Activated CD8-positive, alpha-beta T cell treated with anti-CD3 and anti-CD28 coated beads for 36 hours (primary cell): ENCODE measurements around the gene LACRT. TPM values are rescaled to one million over a fixed set of nuclear protein-coding genes. Genes with fewer than 3 reads are reported as not detected.

ENCODE experiments used
- ATAC-seq: fragments of 200-7000 bp; cut with Tn5 transposase; one replicate; pipeline ENCODE4 v1.10.0; 2021; ENCODE audit warnings: mild to moderate bottlenecking, moderate library complexity
- CTCF ChIA-PET: fragments of 350-600 bp; sonication (Branson Sonifier 250); formaldehyde crosslinking; loops from one replicate; lab custom pipeline; 2021; ENCODE audit warnings: antibody characterized with exemption; lab: Charles Lee
- POLR2A ChIA-PET: fragments of 350-600 bp; sonication (Branson Sonifier 250); formaldehyde crosslinking; loops from one replicate; lab custom pipeline; 2021; ENCODE audit warnings: antibody characterized with exemption; lab: Charles Lee
- DNase-seq: peaks from one replicate; pipeline ENCODE4 v3.0.0-alpha.2; 2020
- H3K27ac Mint-ChIP-seq: one replicate; pipeline ENCODE4 v1.8.0; 2021; ENCODE audit warnings: mild to moderate bottlenecking, mixed read lengths
- H3K27me3 Mint-ChIP-seq: one replicate; pipeline ENCODE4 v1.8.0; 2021; ENCODE audit warnings: mixed read lengths
- H3K36me3 Mint-ChIP-seq: one replicate; pipeline ENCODE4 v1.8.0; 2021; ENCODE audit warnings: low read depth, mixed read lengths
- H3K4me1 Mint-ChIP-seq: one replicate; pipeline ENCODE4 v1.8.0; 2021; ENCODE audit warnings: low read depth, mixed read lengths
- H3K4me3 Mint-ChIP-seq: one replicate; pipeline ENCODE4 v1.8.0; 2021; ENCODE audit warnings: mild to moderate bottlenecking, moderate library complexity, mixed read lengths
- H3K9me3 Mint-ChIP-seq: one replicate; pipeline ENCODE4 v1.8.0; 2021; ENCODE audit warnings: mixed read lengths
- intact Hi-C: fragments of 100-400 bp; cut with micrococcal nuclease; formaldehyde crosslinking; loops from one replicate; pipeline ENCODE4 v1.10.0; 2022
- total RNA-seq, 2 experiments: library from RNA; stranded (reverse); gene quantifications; one replicate each; pipeline ENCODE4 v1.2.3, GENCODE V29; 2021
- TF ChIP-seq, protein P1 (sequence below): fragments of 200-600 bp; IDR thresholded peaks from one replicate; pipeline ENCODE4 v1.8.0; 2022; ENCODE audit warnings: antibody characterized with exemption, mild to moderate bottlenecking

Gene LACRT, protein sequence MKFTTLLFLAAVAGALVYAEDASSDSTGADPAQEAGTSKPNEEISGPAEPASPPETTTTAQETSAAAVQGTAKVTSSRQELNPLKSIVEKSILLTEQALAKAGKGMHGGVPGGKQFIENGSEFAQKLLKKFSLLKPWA
- total RNA-seq: not detected

DNA sequence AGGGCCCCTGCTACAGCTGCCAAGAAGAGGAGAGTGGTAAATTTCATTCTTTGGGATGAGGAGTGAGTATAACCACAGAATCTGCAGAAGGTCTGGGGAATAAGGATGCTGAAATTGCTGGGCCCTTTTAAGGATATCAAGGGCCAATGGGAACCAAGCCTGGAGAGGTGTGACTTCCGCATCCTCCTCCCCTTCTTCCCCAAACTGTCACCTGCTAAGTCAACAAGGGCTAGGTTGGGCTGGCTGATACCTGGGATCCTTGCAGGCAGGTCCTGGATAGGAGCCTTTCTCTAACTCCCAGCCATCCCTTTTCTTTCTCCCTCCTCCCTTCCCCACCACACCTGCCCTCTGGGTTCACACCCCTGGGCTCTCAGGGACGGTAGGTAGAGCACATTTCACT is at the start of gene LACRT:
LACRT (minus strand) TSS at position 101 of the 400 bp plus-strand sequence; CDS start at position 47, 54 bp downstream.
- Mint-ChIP-seq H3K27me3 (peaks cover 15% of the 10 kb centered on the region), H3K4me3 (no peak within 1 kb of the TSS), H3K36me3 (no peaks in the 10 kb centered on the region), H3K9me3 (no peaks in the 10 kb centered on the region), H3K27ac (no peak within 1 kb of the TSS), H3K4me1 (peaks cover 3% of the 10 kb centered on the region)
- no peak for DNase-seq
- ChIA-PET POLR2A (no interaction called here), CTCF (interaction anchor here (0.9 kb wide), 1 partner anchor 55 kb away, joined by 3 read pairs; no protein-coding TSS in a partner anchor)
- TF ChIP-seq, protein P1, sequence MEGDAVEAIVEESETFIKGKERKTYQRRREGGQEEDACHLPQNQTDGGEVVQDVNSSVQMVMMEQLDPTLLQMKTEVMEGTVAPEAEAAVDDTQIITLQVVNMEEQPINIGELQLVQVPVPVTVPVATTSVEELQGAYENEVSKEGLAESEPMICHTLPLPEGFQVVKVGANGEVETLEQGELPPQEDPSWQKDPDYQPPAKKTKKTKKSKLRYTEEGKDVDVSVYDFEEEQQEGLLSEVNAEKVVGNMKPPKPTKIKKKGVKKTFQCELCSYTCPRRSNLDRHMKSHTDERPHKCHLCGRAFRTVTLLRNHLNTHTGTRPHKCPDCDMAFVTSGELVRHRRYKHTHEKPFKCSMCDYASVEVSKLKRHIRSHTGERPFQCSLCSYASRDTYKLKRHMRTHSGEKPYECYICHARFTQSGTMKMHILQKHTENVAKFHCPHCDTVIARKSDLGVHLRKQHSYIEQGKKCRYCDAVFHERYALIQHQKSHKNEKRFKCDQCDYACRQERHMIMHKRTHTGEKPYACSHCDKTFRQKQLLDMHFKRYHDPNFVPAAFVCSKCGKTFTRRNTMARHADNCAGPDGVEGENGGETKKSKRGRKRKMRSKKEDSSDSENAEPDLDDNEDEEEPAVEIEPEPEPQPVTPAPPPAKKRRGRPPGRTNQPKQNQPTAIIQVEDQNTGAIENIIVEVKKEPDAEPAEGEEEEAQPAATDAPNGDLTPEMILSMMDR: no peak
- intact Hi-C loops: no loop called here
- no peak for ATAC-seq

DNA sequence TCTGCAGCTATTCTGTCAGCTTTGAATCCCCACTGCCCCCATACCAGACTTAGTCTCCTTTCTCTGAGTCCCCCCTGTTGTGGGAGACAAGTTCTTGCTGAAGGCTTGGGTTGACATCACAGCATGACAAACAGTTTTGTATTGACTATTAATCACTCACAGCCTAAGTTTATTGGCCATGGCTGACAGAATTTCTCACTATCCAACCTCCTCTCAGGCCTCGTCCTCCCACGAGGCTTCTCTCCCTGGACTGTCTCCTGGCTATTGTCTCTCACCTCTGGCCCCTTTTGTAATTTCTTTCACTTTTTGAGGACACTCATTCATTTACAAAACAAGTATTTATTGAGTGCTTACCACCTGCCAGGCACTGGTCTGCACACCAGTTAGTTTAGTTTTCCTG is 48.7 kb upstream of the LACRT start:
- H3K36me3 Mint-ChIP-seq: no peaks in the 10 kb centered on the region
- no peaks in the 10 kb centered on the region for H3K4me1 Mint-ChIP-seq
- H3K9me3 Mint-ChIP-seq: no peaks in the 10 kb centered on the region
- TF ChIP-seq, protein P1: no peak
- ATAC-seq (no peak), DNase-seq (no peak)
- intact Hi-C loops: no loop called here
- POLR2A ChIA-PET: no interaction called here
- H3K4me3 Mint-ChIP-seq: no peak overlapping the region
- CTCF ChIA-PET: interaction anchor here (1.1 kb wide), 1 partner anchor 104 kb away, joined by 4 read pairs; no protein-coding TSS in a partner anchor
- H3K27me3 Mint-ChIP-seq: peaks cover 57% of the 10 kb centered on the region
- H3K27ac Mint-ChIP-seq: no peak overlapping the region

DNA sequence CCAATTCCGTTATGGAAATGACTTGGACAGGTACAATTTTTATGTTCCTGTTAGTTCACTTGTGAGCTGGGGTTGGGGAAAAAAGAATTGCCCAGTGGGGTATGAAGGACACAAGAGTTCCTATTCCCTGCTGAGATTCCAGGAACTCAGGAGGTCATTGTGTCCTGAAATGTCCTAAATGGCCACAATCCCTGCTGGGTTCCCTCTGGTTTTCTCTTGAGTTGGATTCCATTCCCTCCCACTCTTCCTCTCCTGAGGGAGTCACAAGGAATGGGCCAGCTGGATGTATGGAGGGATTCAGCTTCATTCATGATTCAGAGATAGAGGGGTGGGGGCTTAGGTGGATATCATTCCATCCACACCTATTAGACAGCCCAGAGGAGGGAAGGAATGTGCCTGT is 48.0 kb upstream of the LACRT start:
- intact Hi-C loops: no loop called here
- TF ChIP-seq, protein P1: no peak
- Mint-ChIP-seq H3K36me3 (no peaks in the 10 kb centered on the region), H3K27me3 (peaks cover 59% of the 10 kb centered on the region), H3K4me3 (no peak overlapping the region), H3K4me1 (no peaks in the 10 kb centered on the region), H3K9me3 (no peaks in the 10 kb centered on the region), H3K27ac (no peak overlapping the region)
- ChIA-PET POLR2A (no interaction called here), CTCF (interaction anchor here (1.1 to 5.1 kb wide), 2 partner anchors 24 to 103 kb away, joined by 4 to 22 read pairs; no protein-coding TSS in a partner anchor)
- DNase-seq (no peak), ATAC-seq (no peak)

DNA sequence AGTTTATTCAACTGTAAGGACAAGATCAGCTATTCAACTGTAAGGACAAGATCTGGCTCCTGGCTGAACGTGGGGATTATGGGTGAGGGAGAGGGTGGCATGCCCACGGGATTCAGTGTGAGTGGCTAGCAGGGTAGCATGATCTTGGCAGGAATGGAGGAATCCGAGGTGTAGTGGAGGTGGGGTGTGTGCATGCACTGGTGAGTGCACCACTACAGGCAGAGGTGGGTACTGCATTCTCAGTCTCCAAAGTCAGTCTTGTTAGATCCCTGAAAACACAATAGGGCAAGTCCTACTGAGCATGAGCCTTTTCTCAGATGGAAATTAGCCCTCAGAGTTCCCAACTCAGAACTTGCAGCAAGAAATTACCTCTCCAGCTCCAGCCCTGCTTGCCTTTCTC is 45.7 kb upstream of the LACRT start:
- ChIA-PET CTCF (interaction anchor here (0.8 to 5.1 kb wide), 14 partner anchors 9 to 816 kb away, joined by 3 to 22 read pairs (median 4); no protein-coding TSS in a partner anchor), POLR2A (no interaction called here)
- intact Hi-C loops: no loop called here
- Mint-ChIP-seq H3K4me1 (no peaks in the 10 kb centered on the region), H3K9me3 (no peaks in the 10 kb centered on the region), H3K36me3 (no peaks in the 10 kb centered on the region), H3K27ac (no peak overlapping the region), H3K4me3 (no peak overlapping the region), H3K27me3 (peaks cover 55% of the 10 kb centered on the region)
- TF ChIP-seq, protein P1: peak; percentile 65
- peak; percentile 78 for ATAC-seq
- peak; percentile 66 for DNase-seq

DNA sequence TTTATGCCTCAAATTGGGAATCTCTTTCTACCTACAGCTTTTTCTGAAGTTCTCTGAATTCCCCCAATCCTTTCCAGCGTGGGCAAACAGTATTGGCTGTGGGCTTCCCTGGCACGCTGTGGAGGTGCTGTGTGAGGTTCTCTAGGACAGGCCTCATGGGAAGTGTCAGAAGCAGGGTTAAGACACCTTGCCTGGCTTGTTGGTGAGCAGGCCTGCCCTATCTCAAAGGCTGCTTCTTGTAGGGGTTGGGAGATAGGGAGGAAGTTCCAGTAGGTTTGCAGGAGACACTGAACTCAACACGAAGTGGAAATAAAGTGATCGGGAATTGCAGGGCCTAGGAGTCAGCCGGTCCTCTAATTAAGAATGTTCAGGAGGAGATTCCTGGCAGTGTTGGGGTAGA is 43.4 kb upstream of the LACRT start:
- no peak overlapping the region for H3K4me3 Mint-ChIP-seq
- intact Hi-C loops: no loop called here

More for the DNA sequence above, 43.4 kb upstream of the LACRT start:
- no peaks in the 10 kb centered on the region for H3K9me3 Mint-ChIP-seq
- no peak overlapping the region for H3K27ac Mint-ChIP-seq
- TF ChIP-seq, protein P1: no peak
- DNase-seq (no peak), ATAC-seq (no peak)
- ChIA-PET CTCF (interaction anchor here (5.1 kb wide), 1 partner anchor 19 kb away, joined by 22 read pairs; no protein-coding TSS in a partner anchor), POLR2A (no interaction called here)
- H3K27me3 Mint-ChIP-seq: peaks cover 37% of the 10 kb centered on the region
- no peaks in the 10 kb centered on the region for H3K4me1 Mint-ChIP-seq
- H3K36me3 Mint-ChIP-seq: no peaks in the 10 kb centered on the region
